Adipocyte (in vitro differentiated cells): Measurements from ENCODE around the gene ROBO2.
A peak's percentile ranks its signal among the peaks of the same experiment; 100 is the strongest.

Experiments used
- DNase-seq: peaks from one replicate; pipeline ENCODE4 v3.0.0-alpha.2; 2015; ENCODE audit warnings: low read depth
- H3K27me3 ChIP-seq: replicated peaks from 2 replicates; pipeline ENCODE4 v1.7.0; 2013; ENCODE audit warnings: mild to moderate bottlenecking, low read length, moderate library complexity; ENCODE audit not compliant: control insufficient read depth, insufficient read depth
- H3K36me3 ChIP-seq: 2 replicates; pipeline ENCODE4 v1.7.0; 2013; ENCODE audit warnings: low read length, mild to moderate bottlenecking, moderate library complexity; ENCODE audit not compliant: control insufficient read depth, insufficient read depth, severe bottlenecking
- H3K4me1 ChIP-seq: 2 replicates; pipeline ENCODE4 v1.7.0; 2013; ENCODE audit warnings: mild to moderate bottlenecking, low read length, moderate library complexity; ENCODE audit not compliant: control insufficient read depth, insufficient read depth
- H3K4me3 ChIP-seq: 2 replicates; pipeline ENCODE4 v1.7.0; 2013; ENCODE audit warnings: mild to moderate bottlenecking, low read length, moderate library complexity
- H3K9ac ChIP-seq: 2 replicates; pipeline ENCODE4 v1.7.0; 2013; ENCODE audit warnings: mild to moderate bottlenecking, low read length, moderate library complexity
- H3K9me3 ChIP-seq: 2 replicates; pipeline ENCODE4 v1.7.0; 2013; ENCODE audit warnings: mild to moderate bottlenecking, low read length, moderate library complexity; ENCODE audit not compliant: control insufficient read depth

ROBO2 gene

GRCh38 chr3:77626157-77626556, 586.3 kb downstream of the ROBO2 start:
- no peaks in the 10 kb centered on the region for H3K36me3 ChIP-seq
- H3K27me3 ChIP-seq = no peaks in the 10 kb centered on the region
- DNase-seq = no peak
- H3K9me3 ChIP-seq = peaks cover 7% of the 10 kb centered on the region
- H3K9ac ChIP-seq = no peak overlapping the region
- no peak overlapping the region for H3K4me3 ChIP-seq
- no peaks in the 10 kb centered on the region for H3K4me1 ChIP-seq

GRCh38 chr3:77648214-77648613, 608.3 kb downstream of the ROBO2 start:
- Histone ChIP-seq H3K27me3 (no peaks in the 10 kb centered on the region), H3K4me3 (no peak overlapping the region), H3K36me3 (no peaks in the 10 kb centered on the region), H3K9me3 (no peaks in the 10 kb centered on the region), H3K9ac (no peak overlapping the region), H3K4me1 (no peaks in the 10 kb centered on the region)
- peak; percentile 13 for DNase-seq

DNA sequence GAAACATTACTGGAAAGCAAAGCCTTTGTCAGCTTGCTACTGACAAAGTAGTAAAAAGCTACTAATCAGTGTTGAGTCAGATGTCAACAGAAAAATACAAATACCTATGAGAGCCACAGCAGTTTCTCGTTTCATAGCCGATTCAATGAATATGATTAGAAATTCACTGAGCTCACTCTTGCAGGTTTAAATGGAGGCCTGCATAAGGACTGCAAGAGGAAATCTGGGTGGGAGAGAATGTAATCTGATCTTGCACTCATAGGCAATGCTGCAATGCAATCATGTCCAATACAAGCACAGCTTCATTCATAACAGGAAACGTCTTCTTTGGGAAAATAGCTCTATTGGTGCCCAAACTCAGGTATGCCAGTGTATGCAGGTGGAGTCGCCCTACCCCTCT, 608.8 kb downstream of the ROBO2 start:
- H3K9me3 ChIP-seq = no peaks in the 10 kb centered on the region
- no peaks in the 10 kb centered on the region for H3K36me3 ChIP-seq
- no peaks in the 10 kb centered on the region for H3K4me1 ChIP-seq
- no peak overlapping the region for H3K4me3 ChIP-seq
- DNase-seq = peak; percentile 13
- no peaks in the 10 kb centered on the region for H3K27me3 ChIP-seq
- no peak overlapping the region for H3K9ac ChIP-seq

DNA sequence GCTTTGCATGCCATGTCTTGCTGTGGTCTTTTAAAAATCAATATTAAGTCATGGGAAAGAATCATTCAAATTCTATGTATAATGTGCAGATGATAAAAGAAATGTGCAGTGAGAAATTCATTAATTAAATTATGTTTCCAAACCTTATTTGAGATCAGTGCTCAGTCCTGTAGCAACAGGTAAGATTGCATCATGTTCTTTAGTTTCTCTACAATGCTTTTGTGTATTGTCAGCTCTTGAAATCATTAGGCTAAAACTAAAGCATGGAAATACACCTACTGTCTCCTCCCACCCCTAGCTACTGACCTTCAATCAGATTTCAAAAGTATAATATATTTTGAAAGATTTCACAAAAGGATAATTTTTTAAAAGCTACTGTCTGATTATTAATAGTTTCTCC, 612.7 kb downstream of the ROBO2 start:
- Histone ChIP-seq H3K4me3 (no peak overlapping the region), H3K27me3 (no peaks in the 10 kb centered on the region), H3K9me3 (no peaks in the 10 kb centered on the region), H3K9ac (no peak overlapping the region), H3K4me1 (no peaks in the 10 kb centered on the region), H3K36me3 (no peaks in the 10 kb centered on the region)
- no peak for DNase-seq

DNA sequence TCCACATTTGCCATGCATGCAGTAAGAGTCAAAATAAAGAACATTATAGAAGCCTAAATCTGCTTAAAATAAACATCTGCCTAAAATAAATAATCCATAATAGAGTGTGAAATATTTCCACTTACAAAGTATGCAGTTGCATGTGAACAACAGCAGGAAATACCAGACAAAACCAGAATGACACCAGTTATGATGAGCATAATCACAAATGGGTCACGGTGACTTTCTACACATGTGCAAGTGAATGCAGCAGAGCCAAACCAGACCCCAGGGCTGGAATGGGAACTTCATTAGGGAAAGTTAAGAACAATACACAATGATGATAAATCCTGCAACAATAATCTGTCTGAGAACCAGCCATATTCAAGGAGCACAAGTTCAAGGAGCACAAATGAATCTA, 615.5 kb downstream of the ROBO2 start:
- no peak overlapping the region for H3K9ac ChIP-seq
- H3K36me3 ChIP-seq = no peaks in the 10 kb centered on the region
- no peak for DNase-seq
- H3K4me3 ChIP-seq = no peak overlapping the region
- H3K4me1 ChIP-seq = no peaks in the 10 kb centered on the region
- peaks cover 10% of the 10 kb centered on the region for H3K9me3 ChIP-seq
- H3K27me3 ChIP-seq = no peaks in the 10 kb centered on the region

GRCh38 chr3:77660718-77661117, 620.8 kb downstream of the ROBO2 start:
- Histone ChIP-seq H3K4me3 (no peak overlapping the region), H3K27me3 (no peaks in the 10 kb centered on the region), H3K9ac (no peak overlapping the region), H3K36me3 (no peaks in the 10 kb centered on the region), H3K9me3 (peaks cover 28% of the 10 kb centered on the region), H3K4me1 (no peaks in the 10 kb centered on the region)
- DNase-seq = no peak

DNA sequence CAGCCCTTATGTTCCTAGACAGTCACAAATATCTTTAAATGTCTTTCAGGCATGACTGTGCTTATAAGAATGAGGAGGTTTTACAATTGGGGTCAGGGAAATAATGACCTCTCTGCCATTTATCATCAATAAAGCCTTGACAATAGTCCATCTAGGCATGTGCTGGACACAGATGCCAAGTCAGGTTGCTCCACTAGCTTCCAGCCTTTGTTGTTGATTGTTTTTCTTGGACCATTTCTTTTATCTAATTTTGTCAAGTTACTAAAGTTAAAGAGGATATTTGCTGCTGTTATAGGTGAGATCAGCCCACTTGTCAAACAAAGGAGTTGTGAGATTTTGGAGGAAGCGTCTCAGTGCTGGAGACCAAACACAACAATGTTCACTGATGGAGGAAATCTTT, 628.0 kb downstream of the ROBO2 start:
- Histone ChIP-seq H3K9me3 (peaks cover 11% of the 10 kb centered on the region), H3K4me1 (no peaks in the 10 kb centered on the region), H3K4me3 (no peak overlapping the region), H3K27me3 (no peaks in the 10 kb centered on the region), H3K9ac (no peak overlapping the region), H3K36me3 (no peaks in the 10 kb centered on the region)
- no peak for DNase-seq

GRCh38 chr3:77668376-77668775, 628.5 kb downstream of the ROBO2 start:
- Histone ChIP-seq H3K4me3 (no peak overlapping the region), H3K9ac (no peak overlapping the region), H3K27me3 (no peaks in the 10 kb centered on the region), H3K36me3 (no peaks in the 10 kb centered on the region), H3K4me1 (no peaks in the 10 kb centered on the region), H3K9me3 (peaks cover 6% of the 10 kb centered on the region)
- no peak for DNase-seq

DNA sequence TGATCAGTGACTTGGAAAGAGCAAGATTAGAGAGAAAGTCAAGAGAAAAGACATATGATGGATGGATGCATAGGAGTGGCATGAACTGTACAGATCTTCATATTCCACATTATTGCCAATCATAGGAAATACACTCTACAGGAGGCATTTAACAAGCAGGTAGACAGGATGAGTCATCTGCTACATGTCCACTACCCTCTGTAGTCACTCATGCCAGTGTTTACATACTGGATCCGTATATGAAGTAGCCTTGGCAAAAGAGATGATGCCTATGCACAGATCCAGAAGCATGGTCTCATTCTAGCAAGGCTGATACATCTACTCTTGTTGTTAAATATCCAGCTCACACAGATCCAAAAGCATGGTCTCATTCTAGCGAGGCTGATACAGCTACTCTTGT, 632.1 kb downstream of the ROBO2 start:
- no peak for DNase-seq

DNA sequence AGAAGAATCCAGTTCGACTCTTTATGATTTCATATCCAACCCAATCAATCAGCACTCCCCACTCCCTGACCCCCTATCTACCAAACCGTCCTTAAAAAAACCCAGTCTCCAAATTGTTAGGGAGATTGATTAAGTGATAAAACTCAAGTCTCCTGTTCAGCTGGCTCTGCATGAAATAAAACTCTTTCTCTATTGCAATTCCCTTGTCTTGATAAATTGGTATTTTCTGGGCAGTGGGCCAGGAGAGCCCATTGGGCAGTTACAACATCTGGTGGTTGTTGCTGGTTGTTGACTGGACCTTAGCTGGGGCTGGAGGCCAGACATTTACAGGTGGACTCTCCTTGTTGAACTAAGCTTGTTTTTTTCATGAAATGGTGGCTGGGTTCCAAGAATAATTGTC, 642.3 kb downstream of the ROBO2 start:
- H3K36me3 ChIP-seq = no peaks in the 10 kb centered on the region
- no peak overlapping the region for H3K9ac ChIP-seq
- H3K9me3 ChIP-seq = peaks cover 15% of the 10 kb centered on the region
- no peak overlapping the region for H3K4me3 ChIP-seq
- no peak for DNase-seq
- no peaks in the 10 kb centered on the region for H3K4me1 ChIP-seq
- H3K27me3 ChIP-seq = no peaks in the 10 kb centered on the region

More for the DNA sequence above, 632.1 kb downstream of the ROBO2 start:
- no peak overlapping the region for H3K4me3 ChIP-seq
- no peak overlapping the region for H3K9ac ChIP-seq
- H3K36me3 ChIP-seq = no peaks in the 10 kb centered on the region
- peaks cover under 1% of the 10 kb centered on the region for H3K9me3 ChIP-seq
- no peaks in the 10 kb centered on the region for H3K27me3 ChIP-seq
- H3K4me1 ChIP-seq = no peaks in the 10 kb centered on the region

GRCh38 chr3:77684115-77684514, 644.2 kb downstream of the ROBO2 start:
- Histone ChIP-seq H3K27me3 (no peaks in the 10 kb centered on the region), H3K36me3 (no peaks in the 10 kb centered on the region), H3K4me3 (no peak overlapping the region), H3K4me1 (no peaks in the 10 kb centered on the region), H3K9me3 (peaks cover 15% of the 10 kb centered on the region), H3K9ac (no peak overlapping the region)
- no peak for DNase-seq

DNA sequence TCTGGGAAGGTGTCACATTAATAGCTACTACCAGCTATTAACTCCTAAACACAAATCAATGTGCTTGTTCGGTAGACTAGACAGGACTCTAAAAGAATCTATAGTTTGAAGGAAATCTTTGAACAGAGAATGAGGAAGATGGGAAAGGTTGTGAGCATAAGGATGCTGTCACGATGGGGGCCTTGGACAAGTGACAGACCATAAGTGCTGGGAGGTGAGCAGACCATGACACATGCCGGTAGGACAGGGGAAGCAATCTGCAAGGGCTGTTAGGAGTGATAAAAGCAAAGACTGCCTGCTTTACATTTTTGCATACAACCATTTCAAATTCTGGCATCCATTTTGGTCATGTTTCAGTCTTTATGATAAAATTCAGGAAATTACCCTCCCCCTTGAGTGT, 645.8 kb downstream of the ROBO2 start:
- H3K4me3 ChIP-seq = no peak overlapping the region
- DNase-seq = no peak
- no peak overlapping the region for H3K9ac ChIP-seq
- peaks cover 15% of the 10 kb centered on the region for H3K9me3 ChIP-seq
- no peaks in the 10 kb centered on the region for H3K36me3 ChIP-seq
- H3K27me3 ChIP-seq = no peaks in the 10 kb centered on the region
- H3K4me1 ChIP-seq = no peaks in the 10 kb centered on the region
